Upper lobe of left lung (tissue), 6 donors: ENCODE data around the gene ITGB7. TPM values are rescaled to one million over a fixed set of nuclear protein-coding genes. Genes with fewer than 3 reads are reported as not detected.
A peak's percentile ranks its signal among the peaks of the same experiment; 100 is the strongest.
"Not testable (repeated sequence)": the region's sequence is repeated elsewhere in the genome, so short reads cannot be mapped to it uniquely, and the experiment has no call there.

Source experiments
- ATAC-seq, 2 donors: fragments of 200-7000 bp; cut with Tn5 transposase; one replicate each; pipeline ENCODE4 v1.9.1; 2022; ENCODE audit warnings: mild to moderate bottlenecking in 2 of 2, moderate library complexity in 2 of 2; ENCODE audit not compliant: low FRiP score in 2 of 2
- DNase-seq, 2 donors: peaks; one replicate each; pipeline ENCODE4 v3.0.0-alpha.2; 2019 to 2020
- H3K27ac ChIP-seq, 4 donors: fragments of 200-600 bp; sonication (generic); one replicate each; pipeline ENCODE4 v1.5.1; 2016 to 2019
- H3K27me3 ChIP-seq, 4 donors: fragments of 200-600 bp; sonication (generic); one replicate each; pipeline ENCODE4 v1.5.1; 2017 to 2019
- H3K36me3 ChIP-seq, 4 donors: fragments of 200-600 bp; sonication (generic); one replicate each; pipeline ENCODE4 v1.5.1; 2016 to 2019
- H3K4me1 ChIP-seq, 4 donors: fragments of 200-600 bp; sonication (generic); one replicate each; pipeline ENCODE4 v1.5.1; 2018 to 2019
- H3K4me3 ChIP-seq, 4 donors: fragments of 200-600 bp; sonication (generic); one replicate each; pipeline ENCODE4 v1.5.1; 2017 to 2019; ENCODE audit warnings: mild to moderate bottlenecking in 2 of 4, moderate library complexity in 1 of 4
- H3K9me3 ChIP-seq, 4 donors: fragments of 200-600 bp; sonication (generic); one replicate each; pipeline ENCODE4 v1.5.1; 2018 to 2019
- EP300 ChIP-seq, 4 donors: sonication (generic); formaldehyde crosslinking; IDR thresholded peaks; one replicate each; pipeline ENCODE4 v1.5.1; 2017; ENCODE audit warnings: antibody characterized with exemption in 4 of 4, control low read depth in 2 of 4
- POLR2A ChIP-seq, 4 donors: fragments of 450-650 bp; IDR thresholded peaks; one replicate each; pipeline ENCODE4 v1.5.1; 2016 to 2017; ENCODE audit warnings: antibody characterized with exemption in 4 of 4, mild to moderate bottlenecking in 2 of 4
- POLR2AphosphoS5 ChIP-seq, 2 donors: sonication (generic); formaldehyde crosslinking; IDR thresholded peaks; one replicate each; pipeline ENCODE4 v1.5.1; 2017; ENCODE audit warnings: antibody characterized with exemption in 2 of 2
- WGBS, 2 donors: methylation state at CpG; one replicate each; pipeline ENCODE4 v1.1.5; 2017 to 2018; 5-methylcytosine and 5-hydroxymethylcytosine counted together
- total RNA-seq, 6 donors: library from RNA; depleted of rRNA in 4 of 6; stranded (reverse); fragments of >200 nt in 4 of 6; gene quantifications; one replicate each; pipeline versions ENCODE4 v1.1.0 to v1.2.1, GENCODE V29; 2016 to 2021
- TF ChIP-seq, protein P1 (sequence below), 6 experiments: fragments of 450-650 bp in 4 of 6; fragments of 200-600 bp in 2 of 6; sonication (generic) in 2 of 6; IDR thresholded peaks; one replicate each; pipeline ENCODE4 v1.5.1; 2016 to 2019; ENCODE audit warnings: antibody characterized with exemption in 6 of 6
- donor health status: DM: no; HTN: no; CAD: no; lungs with moderate emphysema.
- donor health status: DM: no; HTN: yes; CAD: no; lungs with severe emphysema.

ITGB7 gene
- total RNA-seq, 6 donors from 2014 or later: 3.1 to 12.9 (median 4.7) TPM

- Histone ChIP-seq H3K4me3 (no peak overlapping the region), H3K9me3 (no peaks in the 10 kb centered on the region), H3K27me3 (no peaks in the 10 kb centered on the region), H3K27ac (no peak overlapping the region), H3K36me3 (peaks cover 0 to 19% (median 16%) of the 10 kb centered on the region in 4 donors), H3K4me1 (no peaks in the 10 kb centered on the region)
- no peak for ATAC-seq
- no peak for DNase-seq
- TF ChIP-seq EP300 (IDR thresholded peaks at IDR 0.05) (no peak), POLR2A (IDR thresholded peaks at IDR 0.05) (no peak), POLR2AphosphoS5 (IDR thresholded peaks at IDR 0.05) (no peak)
- TF ChIP-seq, protein P1, sequence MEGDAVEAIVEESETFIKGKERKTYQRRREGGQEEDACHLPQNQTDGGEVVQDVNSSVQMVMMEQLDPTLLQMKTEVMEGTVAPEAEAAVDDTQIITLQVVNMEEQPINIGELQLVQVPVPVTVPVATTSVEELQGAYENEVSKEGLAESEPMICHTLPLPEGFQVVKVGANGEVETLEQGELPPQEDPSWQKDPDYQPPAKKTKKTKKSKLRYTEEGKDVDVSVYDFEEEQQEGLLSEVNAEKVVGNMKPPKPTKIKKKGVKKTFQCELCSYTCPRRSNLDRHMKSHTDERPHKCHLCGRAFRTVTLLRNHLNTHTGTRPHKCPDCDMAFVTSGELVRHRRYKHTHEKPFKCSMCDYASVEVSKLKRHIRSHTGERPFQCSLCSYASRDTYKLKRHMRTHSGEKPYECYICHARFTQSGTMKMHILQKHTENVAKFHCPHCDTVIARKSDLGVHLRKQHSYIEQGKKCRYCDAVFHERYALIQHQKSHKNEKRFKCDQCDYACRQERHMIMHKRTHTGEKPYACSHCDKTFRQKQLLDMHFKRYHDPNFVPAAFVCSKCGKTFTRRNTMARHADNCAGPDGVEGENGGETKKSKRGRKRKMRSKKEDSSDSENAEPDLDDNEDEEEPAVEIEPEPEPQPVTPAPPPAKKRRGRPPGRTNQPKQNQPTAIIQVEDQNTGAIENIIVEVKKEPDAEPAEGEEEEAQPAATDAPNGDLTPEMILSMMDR (IDR thresholded peaks at IDR 0.05): no peak
Observed at GRCh38 chr12:53166837-53167236, 40.2 kb downstream of the ITGB7 start.

DNA sequence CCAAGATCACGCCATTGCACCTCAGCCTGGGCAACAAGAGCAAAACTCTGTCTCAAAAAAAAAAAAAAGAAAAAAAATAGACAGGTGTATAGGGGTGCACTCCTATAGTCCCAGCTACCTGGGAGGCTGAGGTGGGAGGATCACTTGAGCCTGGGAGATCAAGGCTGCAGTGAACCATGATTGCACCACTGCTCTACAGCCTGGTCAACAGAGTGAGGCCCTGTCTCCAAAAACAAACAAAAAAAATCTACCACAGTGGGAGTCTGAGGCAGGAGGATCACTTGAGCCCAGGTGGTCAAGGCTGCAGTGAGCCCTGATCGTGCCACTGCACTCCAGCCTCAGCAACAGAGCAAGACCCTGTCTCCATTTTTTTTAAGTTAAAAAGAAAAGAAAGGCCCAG is 44.0 kb downstream of the ITGB7 start:
- not testable (repeated sequence) for H3K4me3 ChIP-seq, H3K27ac ChIP-seq, H3K4me1 ChIP-seq, DNase-seq, H3K9me3 ChIP-seq, ATAC-seq, H3K27me3 ChIP-seq, H3K36me3 ChIP-seq
- WGBS, 2 donors: 94 to 97% methylated on average over 2 of the region's 2 CpGs

GRCh38 chr12:53161119-53161911 is 45.7 kb downstream of the ITGB7 start:
- H3K4me1 ChIP-seq: peaks cover 0 to 6% (median 5%) of the 10 kb centered on the region in 4 donors
- no peak for TF ChIP-seq POLR2A (IDR thresholded peaks at IDR 0.05)
- no peak for TF ChIP-seq POLR2AphosphoS5 (IDR thresholded peaks at IDR 0.05)
- TF ChIP-seq, protein P1 (IDR thresholded peaks at IDR 0.05): no peak
- no peak for TF ChIP-seq EP300 (IDR thresholded peaks at IDR 0.05)
- H3K27ac ChIP-seq: no peak overlapping the region
- ATAC-seq (no peak), DNase-seq (no peak)
- peaks cover 0 to 5% (median 0%) of the 10 kb centered on the region in 4 donors for H3K36me3 ChIP-seq
- 90 to 95% methylated on average over 8 of the region's 8 CpGs for WGBS, 2 donors
- H3K27me3 ChIP-seq: no peaks in the 10 kb centered on the region
- no peak overlapping the region for H3K4me3 ChIP-seq
- H3K9me3 ChIP-seq: no peaks in the 10 kb centered on the region

GRCh38 chr12:53160673-53161072 is 46.4 kb downstream of the ITGB7 start:
- 84 to 89% methylated on average over 2 of the region's 2 CpGs for WGBS, 2 donors
- Histone ChIP-seq H3K36me3 (peaks cover 0 to 5% (median 0%) of the 10 kb centered on the region in 4 donors), H3K9me3 (no peaks in the 10 kb centered on the region), H3K4me1 (peaks cover 0 to 6% (median 5%) of the 10 kb centered on the region in 4 donors), H3K27ac (no peak overlapping the region), H3K27me3 (no peaks in the 10 kb centered on the region), H3K4me3 (no peak overlapping the region)
- ATAC-seq (no peak), DNase-seq (no peak)
- TF ChIP-seq, protein P1 (IDR thresholded peaks at IDR 0.05): no peak
- TF ChIP-seq POLR2AphosphoS5 (IDR thresholded peaks at IDR 0.05) (no peak), EP300 (IDR thresholded peaks at IDR 0.05) (no peak), POLR2A (IDR thresholded peaks at IDR 0.05) (no peak)

DNA sequence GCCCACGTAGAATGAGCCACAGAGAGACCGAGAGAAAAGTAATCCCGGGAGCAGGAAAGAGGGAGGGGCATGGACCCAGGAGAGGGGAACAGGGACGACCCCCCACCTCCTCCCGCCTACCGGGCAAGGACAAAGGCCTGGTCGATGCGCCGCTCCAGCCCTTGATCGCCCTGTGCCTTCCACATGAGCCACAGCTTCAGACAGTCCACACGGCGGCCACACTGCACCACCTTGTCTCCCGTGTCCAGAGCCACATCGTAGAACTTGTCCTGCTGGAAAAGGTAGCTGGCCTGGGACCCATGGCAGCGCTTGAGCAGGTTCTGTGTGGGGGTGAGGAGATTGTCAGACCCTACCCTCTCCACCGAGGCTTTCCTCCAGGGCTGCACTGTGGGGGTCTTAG is 47.1 kb downstream of the ITGB7 start:
- ATAC-seq (peak; percentile 9 to 58), DNase-seq (no peak)
- Histone ChIP-seq H3K27me3 (no peaks in the 10 kb centered on the region), H3K4me3 (no peak overlapping the region), H3K36me3 (peaks cover 0 to 5% (median 0%) of the 10 kb centered on the region in 4 donors), H3K9me3 (no peaks in the 10 kb centered on the region), H3K4me1 (peaks cover 0 to 6% (median 5%) of the 10 kb centered on the region in 4 donors), H3K27ac (no peak overlapping the region)
- 86 to 91% methylated on average over 15 to 16 of the region's 16 CpGs for WGBS, 2 donors
- TF ChIP-seq POLR2A (IDR thresholded peaks at IDR 0.05) (no peak), POLR2AphosphoS5 (IDR thresholded peaks at IDR 0.05) (no peak), EP300 (IDR thresholded peaks at IDR 0.05) (no peak)
- TF ChIP-seq, protein P1 (IDR thresholded peaks at IDR 0.05): no peak
